Measurements from ENCODE around the gene NEFH. TPM values are rescaled to one million over a fixed set of nuclear protein-coding genes. Genes with fewer than 3 reads are reported as not detected.
"Not testable (repeated sequence)": the region's sequence is repeated elsewhere in the genome, so short reads cannot be mapped to it uniquely, and the experiment has no call there.

NEFH gene
- total RNA-seq, 1 donor from 2014 or later = 0.87 TPM

DNA sequence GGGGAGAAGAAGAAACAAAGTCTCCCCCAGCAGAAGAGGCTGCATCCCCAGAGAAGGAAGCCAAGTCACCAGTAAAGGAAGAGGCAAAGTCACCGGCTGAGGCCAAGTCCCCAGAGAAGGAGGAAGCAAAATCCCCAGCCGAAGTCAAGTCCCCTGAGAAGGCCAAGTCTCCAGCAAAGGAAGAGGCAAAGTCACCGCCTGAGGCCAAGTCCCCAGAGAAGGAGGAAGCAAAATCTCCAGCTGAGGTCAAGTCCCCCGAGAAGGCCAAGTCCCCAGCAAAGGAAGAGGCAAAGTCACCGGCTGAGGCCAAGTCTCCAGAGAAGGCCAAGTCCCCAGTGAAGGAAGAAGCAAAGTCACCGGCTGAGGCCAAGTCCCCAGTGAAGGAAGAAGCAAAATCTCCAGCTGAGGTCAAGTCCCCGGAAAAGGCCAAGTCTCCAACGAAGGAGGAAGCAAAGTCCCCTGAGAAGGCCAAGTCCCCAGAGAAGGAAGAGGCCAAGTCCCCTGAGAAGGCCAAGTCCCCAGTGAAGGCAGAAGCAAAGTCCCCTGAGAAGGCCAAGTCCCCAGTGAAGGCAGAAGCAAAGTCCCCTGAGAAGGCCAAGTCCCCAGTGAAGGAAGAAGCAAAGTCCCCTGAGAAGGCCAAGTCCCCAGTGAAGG lies 9.2 kb downstream of the NEFH start:
- not testable (repeated sequence) for DNase-seq (ENCODE audit: low spot score)

DNA sequence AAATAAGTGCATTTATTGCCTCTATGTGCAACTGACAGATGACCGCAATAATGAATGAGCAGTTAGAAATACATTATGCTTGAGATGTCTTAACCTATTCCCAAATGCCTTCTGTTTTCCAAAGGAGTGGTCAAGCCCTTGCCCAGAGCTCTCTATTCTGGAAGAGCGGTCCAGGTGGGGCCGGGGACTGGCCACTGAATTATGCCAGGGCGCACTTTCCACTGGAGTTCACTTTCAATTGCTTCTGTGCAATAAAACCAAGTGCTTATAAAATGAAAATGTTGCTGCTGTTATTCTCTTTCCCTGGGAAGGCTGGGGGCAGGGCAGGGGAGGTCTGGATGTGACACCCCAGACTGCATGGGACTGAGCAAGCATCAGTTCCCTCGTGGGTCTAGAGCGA lies 11.0 kb downstream of the NEFH start:
- no peak for DNase-seq (ENCODE audit: low spot score)

DNA sequence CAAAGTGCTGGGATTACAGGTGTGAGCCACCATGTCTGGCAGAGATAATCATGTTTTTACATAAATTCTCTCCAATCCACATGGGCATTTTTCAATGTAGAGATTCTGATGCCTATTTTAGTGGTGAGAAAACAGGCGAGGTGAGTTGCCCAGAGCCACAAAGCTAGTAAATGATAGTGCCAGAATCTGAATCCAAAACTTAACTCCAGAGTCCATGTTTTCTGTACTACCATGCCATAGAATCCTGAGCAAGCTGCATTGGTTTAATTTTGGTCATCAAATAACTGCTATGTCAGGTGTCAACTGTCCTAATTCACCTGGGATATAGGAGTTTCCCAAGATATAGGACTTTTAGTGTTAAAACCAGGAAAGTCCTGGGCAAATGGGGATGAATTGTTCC lies 13.6 kb downstream of the NEFH start:
- no peak for DNase-seq (ENCODE audit: low spot score)

DNA sequence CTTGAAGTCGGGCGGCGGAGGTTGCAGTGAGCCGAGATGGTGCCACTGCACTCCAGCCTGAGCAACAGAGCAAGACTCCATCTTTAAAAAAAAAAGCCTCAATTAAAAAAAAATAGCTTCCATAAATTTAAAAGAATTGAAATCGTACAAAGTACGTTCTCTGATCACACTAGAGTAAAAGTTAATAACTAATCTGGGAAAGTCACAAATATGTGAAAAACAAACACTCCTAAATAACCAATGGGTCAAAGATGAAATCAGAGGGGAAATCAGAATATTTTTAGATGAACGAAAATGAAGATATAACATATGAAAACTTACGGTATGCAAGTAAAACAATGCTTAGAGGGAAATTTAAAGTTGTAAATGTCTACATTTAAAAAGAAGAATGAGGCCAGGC lies 19.8 kb downstream of the NEFH start:
- no peak for DNase-seq (ENCODE audit: low spot score)

DNA sequence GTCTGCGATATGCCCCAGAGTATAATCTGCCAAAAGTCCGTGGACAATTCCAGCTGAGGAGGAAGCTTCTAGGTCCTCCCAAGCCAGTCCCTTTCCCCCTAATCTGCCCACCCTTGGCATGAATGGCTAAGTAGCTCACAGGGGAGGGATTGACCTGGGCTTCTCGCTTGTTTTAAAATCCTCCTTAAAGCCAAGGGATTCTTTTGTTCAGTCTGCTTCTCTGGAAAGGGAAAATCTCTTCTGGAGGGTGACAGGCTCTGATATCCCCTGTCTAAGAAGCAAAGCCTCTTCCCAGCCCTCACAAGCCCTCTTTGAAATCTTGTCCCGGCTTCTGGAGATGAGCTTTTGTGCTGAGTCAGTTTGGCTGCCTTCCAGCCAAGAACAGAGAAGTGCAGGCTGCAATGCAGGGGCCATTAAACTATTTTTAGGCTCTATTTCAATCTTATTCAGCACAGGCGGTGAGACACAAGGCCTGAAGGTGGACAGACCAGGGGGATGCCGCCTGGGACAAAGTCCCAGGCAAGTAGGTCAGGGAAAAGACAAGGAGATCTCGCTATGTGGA lies 23.9 kb downstream of the NEFH start:
- DNase-seq (ENCODE audit: low spot score) = no peak

DNA sequence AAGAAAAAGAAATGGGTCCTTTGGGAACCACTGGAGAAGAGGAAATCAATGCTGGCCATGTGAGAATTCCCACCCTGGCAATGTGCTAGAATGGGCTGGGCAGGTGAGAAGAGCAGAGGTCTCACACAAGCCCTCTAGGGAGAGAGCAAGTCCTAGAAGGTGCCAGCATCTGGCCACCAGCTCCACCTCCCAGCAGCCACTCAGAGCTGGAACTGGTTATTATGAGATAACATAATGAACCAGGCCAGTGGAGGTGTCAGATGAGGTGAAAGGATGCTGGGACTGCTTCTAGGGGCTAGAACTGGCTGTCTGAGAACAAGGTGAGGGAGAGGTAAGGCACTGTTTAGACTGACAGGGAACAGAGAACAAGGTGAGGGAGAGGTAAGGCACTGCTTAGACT lies 29.3 kb downstream of the NEFH start:
- DNase-seq (ENCODE audit: low spot score) = no peak

DNA sequence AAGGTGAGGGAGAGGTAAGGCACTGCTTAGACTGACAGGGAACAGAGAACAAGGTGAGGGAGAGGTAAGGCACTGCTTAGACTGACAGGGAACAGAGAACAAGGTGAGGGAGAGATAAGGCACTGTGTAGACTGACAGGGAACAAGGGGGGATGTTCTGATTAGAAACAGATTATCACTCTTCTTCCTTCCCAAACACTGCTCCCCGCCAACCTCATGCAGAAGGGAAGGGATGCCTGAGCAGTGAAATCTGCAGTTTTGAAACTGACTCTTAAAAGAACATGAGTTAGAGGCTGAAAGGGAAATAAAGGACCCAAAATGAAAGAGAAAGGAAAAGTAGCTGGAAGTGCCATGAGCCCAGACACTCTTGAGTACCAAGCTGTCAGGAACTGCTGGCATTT lies 29.8 kb downstream of the NEFH start:
- DNase-seq (ENCODE audit: low spot score) = no peak

DNA sequence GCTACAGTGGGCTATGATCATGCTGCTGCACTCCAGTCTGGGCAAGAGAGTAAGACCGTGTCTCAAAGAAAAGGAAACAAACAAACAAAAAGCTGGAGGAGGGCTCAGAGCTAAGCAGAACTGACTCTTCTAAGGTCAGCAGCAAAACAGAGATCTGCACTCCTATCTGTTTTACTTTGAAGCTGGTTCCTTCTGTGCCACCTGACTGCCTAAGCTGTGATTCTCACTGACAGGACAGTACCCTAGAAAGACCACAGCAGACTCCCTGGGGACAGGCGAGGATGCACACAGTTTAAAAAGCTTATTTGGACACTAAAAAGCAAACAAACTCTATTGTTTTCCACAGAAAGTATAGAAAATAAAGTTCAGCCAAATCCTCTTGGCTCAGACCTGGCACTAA lies 30.5 kb downstream of the NEFH start:
- DNase-seq (ENCODE audit: low spot score) = no peak

DNA sequence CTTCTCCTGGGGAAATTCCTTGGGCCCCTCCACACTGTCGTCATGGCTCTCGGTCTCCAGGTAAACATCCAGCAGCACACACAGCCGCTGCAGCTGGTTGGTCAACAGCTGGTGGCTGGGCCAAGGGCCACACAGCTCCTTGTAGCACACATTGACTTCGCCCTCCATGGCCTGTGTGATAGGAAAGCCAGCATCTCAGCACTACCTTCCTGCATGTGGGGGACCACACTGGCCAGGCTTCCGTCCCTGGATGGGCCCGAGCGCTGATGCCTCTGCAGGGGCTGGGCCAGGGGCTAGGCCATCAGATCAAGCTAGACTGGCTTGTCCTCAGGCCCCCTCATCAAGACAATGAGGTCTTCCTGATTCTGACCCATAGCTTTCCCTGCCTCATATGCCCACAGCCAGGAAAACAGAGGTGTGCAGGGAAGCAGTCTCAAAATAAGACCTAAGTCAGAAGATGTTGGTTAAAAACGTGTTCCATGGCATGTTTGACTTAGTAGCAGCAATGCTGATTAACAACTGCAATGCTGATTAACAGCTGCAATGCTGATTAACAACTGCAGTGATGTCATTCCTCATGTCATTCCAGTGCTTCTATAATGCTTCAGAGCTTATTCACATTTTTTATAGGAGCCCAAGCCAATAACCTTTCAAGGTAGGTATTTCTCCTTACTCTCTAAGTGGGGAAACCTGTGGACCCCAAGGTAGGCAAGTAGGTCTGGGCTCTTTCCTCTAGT lies 31.3 kb downstream of the NEFH start:
- DNase-seq (ENCODE audit: low spot score) = no peak

DNA sequence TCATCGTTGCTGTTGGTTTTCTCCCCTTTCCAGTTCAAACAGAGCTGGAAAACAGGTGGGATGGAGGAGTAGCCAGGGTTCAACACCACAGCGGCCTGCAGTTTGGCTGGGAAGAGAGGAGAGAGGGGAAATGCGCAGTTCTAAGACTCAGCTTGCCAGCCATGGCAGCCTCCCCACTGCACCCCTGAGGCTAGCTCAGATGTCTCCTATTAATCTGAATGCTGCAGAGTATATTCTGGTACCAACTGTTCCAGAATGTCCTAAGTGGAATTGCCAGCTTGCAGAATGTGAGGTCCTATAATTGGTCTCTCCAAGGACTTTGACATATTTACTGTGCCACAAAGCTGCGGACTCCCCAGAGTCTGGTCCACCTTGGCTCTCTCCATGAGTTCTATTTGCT lies 32.0 kb downstream of the NEFH start:
- DNase-seq (ENCODE audit: low spot score) = no peak

DNA sequence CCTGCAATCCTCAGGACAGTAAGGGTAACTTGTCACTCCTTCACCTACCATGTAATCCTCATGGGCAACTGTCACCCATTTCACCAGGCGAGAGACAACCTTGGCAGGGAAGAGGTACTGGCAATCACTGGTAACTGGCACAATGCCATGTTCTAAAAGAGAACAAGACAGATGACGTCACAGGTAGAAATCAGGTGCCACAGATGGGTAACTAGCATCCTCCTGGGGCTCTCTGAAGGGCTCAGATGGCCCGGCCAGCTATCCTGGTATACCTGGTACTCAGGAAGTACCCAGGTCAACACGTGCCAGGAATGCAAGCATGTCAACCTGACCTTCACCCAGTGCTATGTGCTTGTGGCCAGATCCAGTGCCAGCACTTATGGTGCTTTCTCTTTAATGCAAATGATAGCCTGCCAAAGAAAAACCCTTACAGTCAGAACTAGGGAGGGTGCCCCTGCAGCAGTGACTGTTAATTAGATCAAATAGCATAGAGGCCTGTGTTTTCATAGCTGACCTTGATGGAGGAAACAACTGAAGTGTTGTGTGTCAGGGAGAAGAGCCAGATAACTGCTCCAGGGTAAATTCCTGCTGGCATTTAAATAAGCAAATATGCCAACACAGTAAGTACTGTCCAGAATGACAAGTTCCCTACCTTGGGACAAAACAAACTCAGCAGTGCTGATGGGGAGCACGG lies 37.3 kb downstream of the NEFH start:
- DNase-seq (ENCODE audit: low spot score) = no peak

DNA sequence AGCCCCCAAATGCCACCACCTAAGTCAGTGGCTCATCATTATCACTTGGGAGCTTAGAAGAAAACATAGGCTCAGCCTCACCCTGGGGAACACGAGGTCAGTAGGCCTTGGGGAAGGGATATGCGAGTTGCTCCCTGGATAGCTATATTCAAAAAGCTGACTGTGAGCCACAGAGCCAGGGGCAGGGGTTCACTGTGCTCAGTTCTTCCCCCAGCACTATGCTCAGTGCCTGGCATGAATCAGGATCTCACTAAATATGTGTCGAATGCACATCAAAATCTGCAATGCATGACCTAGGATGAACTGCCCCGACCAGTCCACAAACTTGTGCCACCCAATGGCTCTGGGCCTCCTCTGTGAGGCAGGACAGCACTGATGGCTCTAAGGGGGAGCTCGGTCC lies 38.4 kb downstream of the NEFH start:
- no peak for DNase-seq (ENCODE audit: low spot score)

DNA sequence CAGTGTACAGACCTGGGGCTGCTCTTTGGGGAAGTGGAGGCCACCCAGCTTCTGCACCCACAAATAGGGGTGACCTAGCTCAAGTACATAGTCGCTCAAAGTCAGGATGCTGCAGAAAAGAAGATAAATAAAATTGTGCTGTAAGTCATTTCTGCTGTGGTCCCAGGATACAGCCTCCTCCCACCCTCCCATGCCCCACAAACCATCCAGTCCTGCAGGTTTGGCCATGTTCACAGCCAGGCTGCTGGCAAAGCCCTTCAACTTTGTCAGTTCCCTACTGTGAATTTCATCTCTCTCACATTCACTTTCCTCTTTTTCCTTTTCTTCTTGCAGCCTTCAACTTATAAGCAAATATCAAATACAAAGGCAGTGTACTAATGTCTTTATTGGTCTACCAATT lies 40.0 kb downstream of the NEFH start:
- DNase-seq (ENCODE audit: low spot score) = peak; percentile 20

DNA sequence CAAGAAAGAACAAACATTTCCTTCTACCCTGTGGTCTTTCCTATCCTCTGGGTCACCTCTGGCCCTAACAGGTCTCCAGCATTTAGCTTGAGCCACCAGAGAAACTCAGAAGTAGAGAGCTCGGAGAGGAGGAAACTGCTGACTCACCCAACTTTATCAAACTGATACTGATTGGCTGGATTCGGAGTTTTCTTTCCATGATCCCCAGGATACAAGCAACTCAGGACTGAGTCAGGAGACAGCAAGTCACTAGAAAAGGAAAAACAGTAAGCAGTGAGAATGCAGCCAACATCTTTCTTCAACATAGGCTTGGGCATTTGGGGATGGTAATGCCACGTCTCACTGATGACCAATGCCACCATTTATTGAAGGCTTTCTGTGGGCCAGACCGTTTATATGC lies 40.8 kb downstream of the NEFH start:
- DNase-seq (ENCODE audit: low spot score) = no peak

DNA sequence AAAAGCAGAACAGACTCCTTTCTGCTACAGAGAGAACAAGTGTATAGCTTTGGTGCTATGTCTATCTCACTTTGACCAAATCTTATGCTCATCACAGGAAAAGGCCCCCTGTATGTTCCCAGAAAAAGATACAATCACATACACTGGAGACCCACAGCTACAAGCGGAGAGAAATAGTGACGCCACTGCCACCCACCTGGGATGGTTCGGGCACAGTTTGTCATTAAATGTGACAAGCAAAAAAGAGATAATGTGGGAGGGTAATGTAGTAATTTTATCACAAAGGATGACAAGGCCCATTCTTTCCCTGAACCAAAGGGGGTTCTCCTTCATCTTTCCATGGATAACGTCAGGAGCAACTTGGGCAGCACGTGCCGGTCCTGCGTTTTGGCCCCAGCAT lies 41.5 kb downstream of the NEFH start:
- DNase-seq (ENCODE audit: low spot score) = no peak

DNA sequence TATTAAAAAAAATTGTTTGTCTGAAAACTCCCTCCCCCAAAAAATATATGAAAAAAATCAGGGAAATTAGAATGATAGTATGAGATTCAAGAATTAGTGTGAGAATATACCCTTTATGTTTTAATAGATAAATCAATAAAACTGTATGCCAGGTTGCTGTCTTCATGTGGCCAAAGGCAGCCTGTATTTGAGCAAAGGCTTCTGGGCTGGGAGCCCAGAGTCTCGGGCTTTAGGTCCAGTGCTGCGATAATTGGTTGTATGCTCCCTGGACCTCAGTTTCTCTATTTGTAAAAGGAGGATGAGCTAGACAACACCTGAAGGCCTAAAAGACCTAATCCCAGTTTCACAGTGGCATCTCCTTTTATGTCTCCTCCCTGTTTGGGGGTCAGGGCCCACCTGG lies 43.7 kb downstream of the NEFH start:
- DNase-seq (ENCODE audit: low spot score) = no peak

DNA sequence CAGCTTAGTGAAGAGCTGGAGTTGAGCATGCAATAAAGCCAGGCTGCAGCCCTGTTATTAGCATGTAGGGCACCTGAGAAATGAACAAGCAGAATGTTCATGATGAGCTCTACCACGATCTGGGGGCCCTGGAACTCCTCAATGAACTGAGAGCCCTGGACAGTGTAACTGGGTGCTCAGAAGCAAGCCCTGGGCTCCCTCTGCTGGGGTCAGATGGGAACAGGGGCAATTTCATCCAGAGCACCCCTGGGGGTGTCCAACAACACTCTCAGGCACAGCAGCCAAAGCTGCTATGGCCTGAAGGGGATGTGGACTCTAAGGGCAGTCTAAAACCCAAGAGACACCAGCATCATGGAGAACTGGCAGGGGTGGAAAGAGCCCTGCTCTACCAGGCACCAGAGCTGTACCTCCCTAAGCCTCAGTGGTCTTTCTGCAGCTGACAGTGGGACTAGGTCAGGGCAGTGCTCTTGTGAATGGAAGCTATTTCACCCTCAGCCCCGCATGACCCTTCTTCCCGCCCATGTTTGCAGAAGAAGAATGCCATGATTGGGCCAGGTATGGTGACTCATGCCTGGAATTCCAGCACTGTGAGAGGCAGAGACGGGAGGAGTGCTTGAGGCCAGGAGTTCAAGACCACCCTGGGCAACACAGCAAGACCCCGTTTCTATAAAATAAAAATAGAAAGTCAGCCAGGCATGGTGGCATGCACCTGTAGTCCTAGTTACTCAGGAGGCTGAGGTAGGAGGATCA lies 44.6 kb downstream of the NEFH start:
- DNase-seq (ENCODE audit: low spot score) = no peak

DNA sequence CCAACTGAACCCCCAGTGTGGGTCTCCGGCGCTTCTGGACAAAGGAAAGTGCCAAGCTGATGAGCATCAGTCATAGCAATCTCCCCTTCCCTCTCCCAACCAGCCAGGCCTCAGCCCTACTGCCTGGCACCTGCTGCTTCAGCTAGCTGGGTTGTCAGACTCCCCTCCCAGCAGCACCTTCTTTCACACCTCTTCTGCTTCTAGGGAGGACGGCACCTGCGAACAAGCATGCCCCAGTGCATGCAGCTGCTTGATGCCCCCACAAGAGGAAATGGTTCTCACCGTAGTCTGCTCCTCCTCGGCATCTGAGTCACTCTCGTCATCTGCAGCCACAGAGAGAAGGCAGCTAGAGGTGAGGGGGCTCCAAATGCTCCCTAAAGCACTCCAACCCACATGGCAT lies 48.1 kb downstream of the NEFH start:
- no peak for DNase-seq (ENCODE audit: low spot score)

DNA sequence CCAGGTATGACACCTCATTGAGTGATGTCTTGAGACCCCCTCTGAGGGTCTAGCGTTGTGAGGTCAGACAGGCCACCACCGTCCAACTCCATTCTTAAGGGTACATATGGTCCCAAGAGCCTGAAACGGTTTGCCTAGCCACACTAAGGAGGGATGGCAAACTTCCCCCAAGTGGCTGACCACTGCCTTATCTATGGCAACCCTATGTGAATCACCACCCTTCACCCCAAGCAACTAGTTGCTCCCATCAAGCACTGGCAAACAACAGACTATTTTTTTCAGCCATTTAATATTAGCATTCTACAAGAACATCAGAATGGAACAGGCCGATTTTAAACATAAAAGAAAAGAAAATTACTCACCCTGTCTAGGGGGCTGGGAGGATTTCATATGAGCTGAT lies 50.7 kb downstream of the NEFH start:
- no peak for DNase-seq (ENCODE audit: low spot score)

DNA sequence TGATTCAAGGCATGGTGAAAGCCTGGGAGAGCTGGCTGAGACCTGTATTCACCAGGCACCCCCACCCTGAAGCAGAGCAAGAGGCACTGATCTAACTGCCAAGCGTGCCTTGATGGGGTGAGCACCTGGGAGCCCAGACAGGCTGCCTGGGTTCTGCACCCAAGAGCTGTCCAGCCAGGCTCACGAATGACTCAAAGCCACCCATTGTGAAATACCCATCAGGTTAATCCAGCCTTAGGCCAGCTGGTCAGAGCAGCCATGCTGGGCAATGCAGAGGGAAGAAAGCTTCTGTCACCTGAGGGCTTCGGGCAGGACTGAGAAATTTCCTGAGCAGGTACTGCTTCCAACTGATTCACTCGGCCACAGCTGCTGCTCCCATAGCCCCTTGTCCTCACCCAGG lies 51.4 kb downstream of the NEFH start:
- no peak for DNase-seq (ENCODE audit: low spot score)

DNA sequence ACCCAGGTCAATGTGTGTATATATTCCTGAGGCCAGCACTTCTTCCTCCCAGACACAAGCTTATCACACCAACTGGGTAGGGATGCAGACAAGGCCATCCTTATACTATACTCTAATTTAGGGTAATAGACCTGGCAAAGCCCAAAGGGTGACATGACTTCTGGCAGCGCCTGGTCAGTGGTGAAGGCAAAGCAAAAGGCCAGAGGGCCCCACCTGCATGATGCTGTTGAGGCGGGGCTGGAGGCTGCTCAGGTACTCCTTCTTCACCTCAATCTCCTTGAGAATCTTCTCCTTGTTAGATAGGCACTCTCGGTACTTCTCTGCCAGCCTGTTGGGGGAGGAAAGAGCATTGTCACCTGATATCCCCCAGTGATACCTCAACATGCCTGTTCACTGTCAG lies 56.4 kb downstream of the NEFH start:
- DNase-seq (ENCODE audit: low spot score) = no peak

DNA sequence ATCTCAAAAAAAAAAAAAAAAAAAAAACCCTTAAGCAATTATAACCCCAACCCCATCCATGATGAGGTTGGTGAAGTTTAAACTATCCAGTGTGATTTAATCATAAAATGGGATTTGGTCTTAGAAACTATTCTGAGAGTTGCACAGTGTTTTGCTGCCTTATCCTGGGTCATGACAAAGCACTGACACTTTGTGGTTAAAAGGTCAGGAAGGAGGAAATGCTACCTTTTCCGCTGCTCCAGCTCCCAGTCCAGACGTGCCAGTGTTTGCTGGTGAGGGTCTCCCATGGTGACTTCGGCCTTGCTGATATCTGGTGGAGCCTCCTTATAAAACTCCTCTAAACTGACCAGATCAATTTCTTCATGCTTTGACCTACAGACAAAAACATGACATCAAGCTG lies 59.1 kb downstream of the NEFH start:
- DNase-seq (ENCODE audit: low spot score) = no peak
